Renal cortical epithelial cell (primary cell): ENCODE results near the gene DBP. TPM values are rescaled to one million over a fixed set of nuclear protein-coding genes. Genes with fewer than 3 reads are reported as not detected.
"Not testable (repeated sequence)": the region's sequence is repeated elsewhere in the genome, so short reads cannot be mapped to it uniquely, and the experiment has no call there.

Experiments used
- DNase-seq: peaks from one replicate; pipeline ENCODE4 v3.0.0-alpha.2; 2011; ENCODE audit warnings: low read depth
- total RNA-seq: library from RNA; depleted of rRNA; stranded (reverse); fragments of >200 nt; gene quantifications from 2 replicates; pipeline ENCODE4 v1.2.3, GENCODE V29; 2014

The DBP gene
- total RNA-seq, 1 donor from 2014 or later, result 2.3 TPM

DNA sequence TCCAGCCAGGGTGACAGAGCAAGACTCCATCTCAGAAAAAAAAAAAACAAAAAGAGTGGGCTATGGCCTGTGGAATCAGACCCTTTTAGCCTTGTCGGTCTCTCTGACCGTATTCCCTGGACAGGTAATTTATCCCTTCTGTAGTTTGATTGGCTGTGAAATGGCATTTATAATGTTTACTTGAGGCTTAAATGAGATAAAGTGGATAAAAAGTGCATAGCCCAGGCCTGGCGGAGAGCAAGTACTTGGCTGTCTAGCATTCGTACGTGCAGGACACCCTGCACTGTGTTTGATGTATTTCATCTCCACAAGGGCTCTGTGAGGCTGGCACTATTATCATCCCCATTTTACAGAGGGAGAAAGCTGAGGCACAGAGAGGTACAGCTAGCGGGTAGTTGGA lies 28.6 kb upstream of the DBP start:
- no peak for DNase-seq

GRCh38 chr19:48664476-48664875 lies 27.3 kb upstream of the DBP start:
- DNase-seq, result no peak

- DNase-seq, result no peak
Measured at GRCh38 chr19:48663667-48664066, 26.5 kb upstream of the DBP start.

DNA sequence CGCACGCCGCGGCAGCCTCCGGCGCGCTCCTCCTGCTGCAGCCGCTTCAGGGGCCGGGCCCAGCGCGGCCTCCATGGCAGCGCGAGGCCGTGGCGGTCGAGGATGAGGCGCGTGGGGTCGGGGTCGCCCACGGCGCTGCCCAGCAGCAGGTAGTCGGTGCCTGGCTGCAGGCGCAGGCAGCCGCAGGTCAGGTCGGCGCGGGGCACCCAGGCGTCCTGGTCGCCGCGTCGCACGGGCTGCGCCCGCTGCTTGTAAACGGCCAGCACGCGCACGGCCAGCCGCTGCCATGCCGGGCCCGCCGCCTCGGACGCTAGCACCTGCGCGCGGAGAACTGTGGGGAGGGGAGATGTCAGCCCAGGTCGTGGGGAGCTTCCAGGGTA lies 24.5 kb upstream of the DBP start:
- DNase-seq, result no peak

- DNase-seq, result peak; percentile 89
Measured at GRCh38 chr19:48660852-48661710, 23.9 kb upstream of the DBP start.

- DNase-seq, result peak; percentile 48
Measured at GRCh38 chr19:48659768-48660167, 22.6 kb upstream of the DBP start.

DNA sequence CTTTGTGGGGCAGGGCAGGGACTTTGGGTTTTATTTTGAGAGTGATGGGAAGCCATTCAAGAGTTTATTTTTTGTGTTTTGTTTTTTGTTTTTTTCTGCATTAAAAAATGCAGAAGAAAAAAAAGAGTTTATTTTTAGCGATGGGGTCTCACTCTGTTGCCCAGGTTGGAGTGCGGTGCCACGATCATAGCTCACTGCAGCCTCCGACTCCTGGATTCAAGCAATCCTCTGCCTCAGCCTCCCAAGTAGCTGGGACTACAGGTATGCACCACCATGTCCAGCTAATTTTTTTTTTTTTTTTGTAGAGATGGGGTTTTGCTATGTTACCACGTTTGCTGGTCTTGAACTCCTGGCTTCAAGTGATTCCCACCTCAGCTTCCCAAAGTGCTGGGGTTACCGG lies 21.3 kb upstream of the DBP start:
- no peak for DNase-seq

- not testable (repeated sequence) for DNase-seq
Measured at GRCh38 chr19:48657828-48658227, 20.6 kb upstream of the DBP start.

GRCh38 chr19:48656840-48657474 lies 19.8 kb upstream of the DBP start:
- DNase-seq, result peak; percentile 93

GRCh38 chr19:48654299-48655059 lies 17.3 kb upstream of the DBP start:
- DNase-seq, result no peak

DNA sequence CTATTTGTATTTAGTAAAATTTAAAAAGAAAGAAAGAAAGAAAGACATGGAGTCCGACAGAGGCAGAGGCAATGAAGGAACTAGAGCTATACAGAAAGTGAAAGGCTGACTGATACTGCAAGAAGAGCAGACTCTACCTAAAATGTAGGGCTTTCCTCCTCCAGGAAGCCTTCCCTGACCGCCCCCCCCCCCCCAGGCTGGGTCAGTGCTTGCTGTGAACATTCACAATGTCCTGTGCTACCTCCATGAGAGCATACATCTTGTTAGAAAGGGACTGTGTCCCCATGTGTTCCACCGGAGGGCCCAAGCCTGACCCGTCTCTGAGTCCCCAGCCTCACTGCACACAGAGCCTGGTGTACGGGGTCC lies 14.5 kb upstream of the DBP start:
- DNase-seq, result no peak

- DNase-seq, result no peak
Measured at GRCh38 chr19:48650974-48651682, 13.9 kb upstream of the DBP start.

DNA sequence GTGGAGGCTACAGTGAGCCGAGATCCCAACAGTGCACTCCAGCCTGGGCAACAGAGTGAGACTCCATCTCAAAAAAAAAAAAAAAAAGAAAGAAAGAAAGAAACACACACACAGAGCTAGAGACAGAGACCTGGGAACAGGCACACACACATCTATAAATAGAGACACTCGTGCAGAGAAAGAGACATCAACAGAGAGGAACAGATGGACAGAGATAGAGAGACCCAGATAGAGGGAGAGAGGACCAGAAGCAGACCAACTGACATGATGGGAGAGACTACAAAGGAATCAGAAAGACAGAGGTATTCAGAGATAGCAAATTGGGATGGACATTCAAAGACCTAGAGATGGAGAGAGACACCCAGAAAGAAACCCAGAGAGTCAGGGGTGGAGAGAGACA lies 11.0 kb upstream of the DBP start:
- no peak for DNase-seq

GRCh38 chr19:48646722-48647216 lies 9.6 kb upstream of the DBP start:
- DNase-seq, result no peak

DNA sequence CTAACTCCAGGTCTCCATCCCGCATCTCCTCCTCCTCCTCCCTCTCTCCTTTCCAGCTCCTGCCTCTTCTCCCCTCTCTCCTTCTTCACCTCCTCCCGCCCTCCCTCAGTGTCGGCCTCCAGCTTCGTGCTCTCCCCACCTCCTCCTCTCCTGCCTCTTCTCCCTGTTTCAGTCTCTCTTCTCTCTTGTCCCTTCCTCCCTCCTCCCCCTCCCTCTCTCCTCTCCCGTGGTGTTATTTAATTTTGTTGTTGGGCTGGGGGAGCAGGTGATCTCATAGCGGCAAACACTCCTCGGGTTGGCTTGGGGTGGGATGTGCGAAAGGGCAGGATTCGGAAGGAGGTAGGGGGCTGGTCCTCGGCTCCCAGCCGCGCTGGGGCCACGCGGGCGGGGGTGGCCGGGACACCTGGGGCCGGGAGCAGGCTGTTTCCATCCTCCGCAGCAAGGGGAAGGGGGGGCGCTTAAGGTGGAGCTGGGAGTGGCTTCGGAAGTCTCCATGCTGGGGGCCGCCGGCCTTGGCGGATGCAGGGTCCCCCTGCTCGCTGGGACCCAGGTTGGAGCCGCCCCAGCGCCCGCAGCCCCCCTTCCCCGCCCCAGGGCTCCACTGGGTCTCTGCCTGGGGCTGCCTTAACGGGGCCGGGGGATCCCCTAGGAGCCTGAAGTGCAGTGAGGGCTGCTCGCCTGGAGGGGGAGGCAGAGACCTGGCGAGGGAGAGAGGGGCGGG lies 9.0 kb upstream of the DBP start, which contains the start of gene CA11:
Gene CA11 (minus strand): TSS at position 187 of the 721 bp plus-strand sequence. CDS start 555 bp downstream, outside the sequence.
- peak; percentile 53 for DNase-seq

DNA sequence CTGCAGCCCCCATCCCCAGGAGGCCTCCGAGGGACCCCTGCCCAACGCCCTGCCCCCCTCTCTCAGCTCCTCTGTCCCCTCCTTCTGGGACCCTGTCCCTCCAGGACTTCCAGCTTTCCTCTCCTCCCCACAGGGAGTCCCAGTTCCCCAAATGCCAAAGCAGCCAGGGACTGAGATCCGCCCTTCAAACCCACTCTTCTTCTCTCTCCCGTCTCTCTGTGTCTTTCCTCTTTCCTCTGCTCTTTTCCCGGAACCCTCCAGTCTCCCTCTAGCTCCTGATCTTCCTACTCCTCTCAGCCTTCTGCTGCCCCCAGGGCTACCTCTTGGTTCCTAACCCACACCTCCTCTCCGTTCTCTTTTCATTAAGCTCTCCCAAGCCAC lies 8.4 kb upstream of the DBP start:
- no peak for DNase-seq

DNA sequence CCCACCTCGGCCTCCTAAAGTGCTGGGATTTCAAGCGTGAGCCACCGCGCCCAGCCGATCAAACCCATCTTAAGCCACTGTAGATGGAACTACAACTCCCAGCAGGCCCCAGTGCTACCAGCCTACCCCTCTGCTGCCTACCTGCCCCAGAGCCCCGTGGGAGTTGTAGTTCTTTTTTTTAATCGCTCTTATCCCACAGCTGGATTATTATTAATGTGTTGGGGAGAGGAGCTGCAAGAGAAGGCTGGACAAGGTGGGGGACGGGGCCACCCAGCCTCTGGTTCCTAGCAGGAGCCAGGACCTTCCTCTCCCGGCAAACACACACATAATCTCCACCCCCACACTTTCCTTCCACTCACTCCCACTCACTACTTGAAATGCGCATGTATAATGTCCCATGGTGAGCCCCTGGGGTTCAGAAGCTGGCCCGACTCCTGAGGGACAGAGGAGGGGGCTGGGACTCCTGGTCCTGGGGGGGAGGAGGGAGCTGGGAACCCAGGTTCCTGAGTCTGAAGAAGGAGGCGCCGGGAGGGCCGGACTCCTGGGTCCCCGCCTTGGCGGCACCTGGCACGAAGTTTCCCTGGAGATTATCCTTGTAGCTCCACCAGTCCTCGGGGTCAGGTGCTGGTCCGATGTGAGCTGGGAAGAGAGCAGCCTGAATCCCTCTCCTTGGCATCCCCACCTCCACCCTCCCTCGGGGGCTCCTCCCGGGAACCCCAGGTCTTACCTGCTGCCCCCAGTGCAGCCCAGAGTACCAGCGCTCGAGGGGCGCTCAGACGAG lies 7.8 kb upstream of the DBP start:
- peak; percentile 69 for DNase-seq

DNA sequence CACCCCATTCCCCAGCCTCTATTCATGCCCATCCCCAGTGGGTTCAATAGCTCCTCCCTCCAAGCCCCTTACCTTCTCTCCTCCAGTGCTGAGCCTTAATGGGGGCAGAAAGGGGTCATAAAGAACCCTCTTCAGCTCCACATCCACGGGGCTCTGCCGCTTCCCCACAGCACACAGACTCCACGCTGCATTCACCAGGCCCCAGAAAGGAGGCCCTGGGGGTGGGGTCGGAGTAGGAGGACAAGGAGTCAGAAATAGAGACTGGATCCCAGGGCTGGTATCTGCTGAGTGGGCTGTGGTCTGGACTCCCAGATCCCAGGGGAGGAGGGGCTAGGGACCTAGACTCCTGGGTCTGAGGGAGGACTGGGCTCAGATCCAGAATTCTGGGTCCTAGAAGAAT lies 7.2 kb upstream of the DBP start:
- DNase-seq, result no peak

GRCh38 chr19:48642862-48643261 lies 5.7 kb upstream of the DBP start:
- DNase-seq, result no peak

DNA sequence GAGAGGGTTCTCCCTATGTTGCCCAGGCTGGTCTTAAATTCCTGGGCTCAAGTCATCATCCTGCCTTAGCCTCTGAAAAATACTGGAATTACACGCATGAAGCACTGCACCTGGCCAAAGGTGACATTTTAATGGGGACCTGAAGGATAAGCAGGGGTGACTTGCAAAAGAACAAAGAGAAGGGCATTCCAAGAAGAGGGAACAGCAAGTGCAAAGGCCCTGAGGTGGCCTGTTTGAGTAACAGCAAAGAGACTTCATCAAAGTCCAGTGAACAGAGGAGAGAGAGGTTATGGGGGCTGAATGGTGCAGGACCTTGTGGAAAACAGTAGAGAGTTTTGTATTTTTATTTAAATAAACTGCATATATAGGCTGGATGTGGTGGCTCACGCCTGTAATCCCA lies 4.7 kb upstream of the DBP start:
- no peak for DNase-seq
